WTC11 (cell line): ENCODE data around the gene UBXN10. TPM values are rescaled to one million over a fixed set of nuclear protein-coding genes. Genes with fewer than 3 reads are reported as not detected.
"Not testable (repeated sequence)": the region's sequence is repeated elsewhere in the genome, so short reads cannot be mapped to it uniquely, and the experiment has no call there.

Experiments used
- ATAC-seq: fragments of 200-7000 bp; cut with Tn5 transposase; 2 replicates; pipeline ENCODE4 v1.10.0; 2021; ENCODE audit warnings: mild to moderate bottlenecking, moderate library complexity
- CTCF ChIA-PET: fragments of 300-600 bp; sonication (Branson Sonifier 250); formaldehyde crosslinking; loops from one replicate; lab custom pipeline; 2021; ENCODE audit warnings: antibody characterized with exemption; lab: Charles Lee
- POLR2A ChIA-PET: fragments of 350-600 bp; sonication (Branson Sonifier 250); formaldehyde crosslinking; loops from one replicate; lab custom pipeline; 2021; ENCODE audit warnings: antibody characterized with exemption; lab: Charles Lee
- DNase-seq: peaks from one replicate; pipeline ENCODE4 v3.0.0; 2021; ENCODE audit warnings: low spot score
- H3K27ac Mint-ChIP-seq: 2 replicates; pipeline ENCODE4 v1.8.0; 2021; ENCODE audit warnings: mixed read lengths
- H3K27me3 Mint-ChIP-seq: 2 replicates; pipeline ENCODE4 v1.8.0; 2021; ENCODE audit warnings: low read depth, mild to moderate bottlenecking, moderate library complexity, mixed read lengths
- H3K36me3 Mint-ChIP-seq: 2 replicates; pipeline ENCODE4 v1.8.0; 2021; ENCODE audit warnings: mixed read lengths
- H3K4me1 Mint-ChIP-seq: 2 replicates; pipeline ENCODE4 v1.8.0; 2022; ENCODE audit warnings: mixed read lengths
- H3K4me3 Mint-ChIP-seq: 2 replicates; pipeline ENCODE4 v1.8.0; 2021; ENCODE audit warnings: mild to moderate bottlenecking, moderate library complexity, mixed read lengths
- H3K9me3 Mint-ChIP-seq: 2 replicates; pipeline ENCODE4 v1.8.0; 2021; ENCODE audit warnings: mixed read lengths
- JAZF1 ChIP-seq: fragments of 250-450 bp; sonication (Bioruptor Pico); IDR thresholded peaks from 2 replicates; pipeline ENCODE4 v1.9.0; 2021; ENCODE audit warnings: moderate library complexity, mild to moderate bottlenecking, inconsistent platforms
- PRDM15 ChIP-seq: sonication (generic); formaldehyde crosslinking; IDR thresholded peaks from 2 replicates; pipeline ENCODE4 v1.8.0; 2022; ENCODE audit warnings: missing genetic modification reagents
- PREB ChIP-seq: sonication (generic); formaldehyde crosslinking; IDR thresholded peaks from 2 replicates; pipeline ENCODE4 v1.8.1; 2022; ENCODE audit warnings: mild to moderate bottlenecking, missing genetic modification reagents, moderate library complexity, borderline replicate concordance
- TP53 ChIP-seq: sonication (generic); formaldehyde crosslinking; IDR thresholded peaks from 2 replicates; pipeline ENCODE4 v1.8.1; 2023; ENCODE audit warnings: mild to moderate bottlenecking, missing genetic modification reagents
- total RNA-seq: library from RNA; stranded (reverse); gene quantifications from 3 replicates; pipeline ENCODE4 v1.2.3, GENCODE V29; 2021
- TF ChIP-seq, protein P1 (sequence below): sonication (generic); formaldehyde crosslinking; conservative IDR thresholded peaks from 2 replicates; pipeline ENCODE4 v1.8.1; 2022; ENCODE audit warnings: mild to moderate bottlenecking, missing genetic modification reagents
- TF ChIP-seq, protein P2 (sequence below): fragments of 250-450 bp; sonication (Bioruptor Pico); conservative IDR thresholded peaks from 2 replicates; pipeline ENCODE4 v1.9.0; 2021; ENCODE audit warnings: mild to moderate bottlenecking
- TF ChIP-seq, protein P3 (sequence below): sonication (generic); formaldehyde crosslinking; IDR thresholded peaks from 2 replicates; pipeline ENCODE4 v1.8.0; 2023; ENCODE audit warnings: missing genetic modification reagents, mild to moderate bottlenecking, borderline replicate concordance

UBXN10 gene
- total RNA-seq, 1 experiment from 2014 or later = 0.52 TPM

- TF ChIP-seq PRDM15 (CRISPR knock-in tag) = no peak
- TF ChIP-seq JAZF1 (CRISPR knock-in tag) = no peak
- TF ChIP-seq, protein P1, sequence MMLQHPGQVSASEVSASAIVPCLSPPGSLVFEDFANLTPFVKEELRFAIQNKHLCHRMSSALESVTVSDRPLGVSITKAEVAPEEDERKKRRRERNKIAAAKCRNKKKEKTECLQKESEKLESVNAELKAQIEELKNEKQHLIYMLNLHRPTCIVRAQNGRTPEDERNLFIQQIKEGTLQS = no peak
These were observed 43.3 kb downstream of the UBXN10 start (continued) for GRCh38 chr1:20229171-20229570.

DNA sequence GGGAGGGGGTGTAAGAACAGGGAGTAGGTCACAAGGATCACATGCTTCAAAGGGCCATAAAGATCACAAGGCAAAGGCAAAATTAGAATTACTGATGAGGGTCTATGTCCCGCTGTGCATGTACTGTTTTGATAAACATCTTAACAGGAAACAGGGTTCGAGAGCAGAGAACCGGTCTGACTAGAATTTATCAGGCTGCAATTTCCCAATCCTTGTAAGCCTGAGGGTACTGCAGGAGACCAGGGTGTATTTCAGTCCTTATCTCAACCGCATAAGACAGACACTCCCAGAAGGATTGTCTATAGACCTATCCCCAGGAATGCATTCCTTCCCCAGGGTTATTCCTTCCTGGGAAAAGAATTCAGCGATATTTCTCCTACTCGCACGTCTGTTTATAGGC is 46.7 kb downstream of the UBXN10 start:
- H3K27ac Mint-ChIP-seq, DNase-seq, CTCF ChIA-PET, H3K27me3 Mint-ChIP-seq, H3K9me3 Mint-ChIP-seq, H3K36me3 Mint-ChIP-seq, POLR2A ChIA-PET, H3K4me3 Mint-ChIP-seq, ATAC-seq: not testable (repeated sequence)
- peaks cover 35% of the 10 kb centered on the region for H3K4me1 Mint-ChIP-seq

GRCh38 chr1:20233394-20233793 is 47.5 kb downstream of the UBXN10 start:
- CTCF ChIA-PET = interaction anchor here (0.9 to 2.3 kb wide), 3 partner anchors 20 to 118 kb away, joined by 3 to 17 read pairs (median 5); no protein-coding TSS in a partner anchor
- Mint-ChIP-seq H3K36me3 (no peaks in the 10 kb centered on the region), H3K4me1 (peaks cover 28% of the 10 kb centered on the region), H3K4me3 (no peak overlapping the region), H3K9me3 (no peaks in the 10 kb centered on the region), H3K27me3 (no peaks in the 10 kb centered on the region; the same call in 1 of the 2 replicates), H3K27ac (no peak overlapping the region)
- TF ChIP-seq, protein P2, sequence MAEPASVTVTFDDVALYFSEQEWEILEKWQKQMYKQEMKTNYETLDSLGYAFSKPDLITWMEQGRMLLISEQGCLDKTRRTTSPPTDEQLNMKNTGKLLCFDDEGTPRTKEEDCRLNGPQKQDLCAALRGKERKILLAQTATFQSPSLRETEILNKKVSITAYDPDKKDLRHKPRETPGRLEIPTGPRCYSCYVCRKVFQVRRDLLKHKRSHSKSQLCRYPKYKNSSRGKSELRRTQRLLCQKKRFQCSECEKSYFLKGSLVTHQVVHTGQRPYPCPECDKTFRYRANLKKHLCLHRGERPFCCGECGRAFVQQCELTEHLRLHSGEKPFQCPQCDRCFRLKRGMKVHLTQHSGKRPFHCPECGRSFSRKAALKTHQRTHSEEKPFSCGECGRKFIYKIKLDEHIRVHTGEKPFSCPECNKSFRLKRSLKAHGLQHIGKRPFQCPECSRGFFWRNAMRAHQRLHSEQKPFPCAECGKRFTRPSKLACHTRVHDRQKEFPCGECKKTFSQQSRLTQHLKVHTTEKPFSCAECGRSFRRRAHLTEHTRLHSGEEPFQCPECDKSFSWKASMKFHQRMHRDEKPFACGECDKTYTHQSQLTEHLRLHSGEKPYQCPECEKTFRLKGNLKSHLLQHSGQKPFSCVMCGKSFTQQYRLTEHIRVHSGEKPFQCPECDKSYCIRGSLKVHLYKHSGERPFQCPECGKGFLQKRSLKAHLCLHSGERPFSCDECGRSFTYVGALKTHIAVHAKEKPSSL = no peak
- TF ChIP-seq TP53 (CRISPR knock-in tag) = no peak
- TF ChIP-seq, protein P1 = no peak
- TF ChIP-seq, protein P3, sequence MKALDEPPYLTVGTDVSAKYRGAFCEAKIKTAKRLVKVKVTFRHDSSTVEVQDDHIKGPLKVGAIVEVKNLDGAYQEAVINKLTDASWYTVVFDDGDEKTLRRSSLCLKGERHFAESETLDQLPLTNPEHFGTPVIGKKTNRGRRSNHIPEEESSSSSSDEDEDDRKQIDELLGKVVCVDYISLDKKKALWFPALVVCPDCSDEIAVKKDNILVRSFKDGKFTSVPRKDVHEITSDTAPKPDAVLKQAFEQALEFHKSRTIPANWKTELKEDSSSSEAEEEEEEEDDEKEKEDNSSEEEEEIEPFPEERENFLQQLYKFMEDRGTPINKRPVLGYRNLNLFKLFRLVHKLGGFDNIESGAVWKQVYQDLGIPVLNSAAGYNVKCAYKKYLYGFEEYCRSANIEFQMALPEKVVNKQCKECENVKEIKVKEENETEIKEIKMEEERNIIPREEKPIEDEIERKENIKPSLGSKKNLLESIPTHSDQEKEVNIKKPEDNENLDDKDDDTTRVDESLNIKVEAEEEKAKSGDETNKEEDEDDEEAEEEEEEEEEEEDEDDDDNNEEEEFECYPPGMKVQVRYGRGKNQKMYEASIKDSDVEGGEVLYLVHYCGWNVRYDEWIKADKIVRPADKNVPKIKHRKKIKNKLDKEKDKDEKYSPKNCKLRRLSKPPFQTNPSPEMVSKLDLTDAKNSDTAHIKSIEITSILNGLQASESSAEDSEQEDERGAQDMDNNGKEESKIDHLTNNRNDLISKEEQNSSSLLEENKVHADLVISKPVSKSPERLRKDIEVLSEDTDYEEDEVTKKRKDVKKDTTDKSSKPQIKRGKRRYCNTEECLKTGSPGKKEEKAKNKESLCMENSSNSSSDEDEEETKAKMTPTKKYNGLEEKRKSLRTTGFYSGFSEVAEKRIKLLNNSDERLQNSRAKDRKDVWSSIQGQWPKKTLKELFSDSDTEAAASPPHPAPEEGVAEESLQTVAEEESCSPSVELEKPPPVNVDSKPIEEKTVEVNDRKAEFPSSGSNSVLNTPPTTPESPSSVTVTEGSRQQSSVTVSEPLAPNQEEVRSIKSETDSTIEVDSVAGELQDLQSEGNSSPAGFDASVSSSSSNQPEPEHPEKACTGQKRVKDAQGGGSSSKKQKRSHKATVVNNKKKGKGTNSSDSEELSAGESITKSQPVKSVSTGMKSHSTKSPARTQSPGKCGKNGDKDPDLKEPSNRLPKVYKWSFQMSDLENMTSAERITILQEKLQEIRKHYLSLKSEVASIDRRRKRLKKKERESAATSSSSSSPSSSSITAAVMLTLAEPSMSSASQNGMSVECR (CRISPR knock-in tag) = no peak
- TF ChIP-seq PREB (CRISPR knock-in tag) = no peak
- peak; percentile 57 for ATAC-seq
- no peak for DNase-seq
- POLR2A ChIA-PET = no interaction called here
